D341Med (cell line): ENCODE data around the gene IFNLR1.
A peak's percentile ranks its signal among the peaks of the same experiment; 100 is the strongest.

Source experiments
- DNase-seq: peaks from one replicate; pipeline ENCODE4 v3.0.0; 2012; ENCODE audit warnings: low spot score

IFNLR1 gene

DNA sequence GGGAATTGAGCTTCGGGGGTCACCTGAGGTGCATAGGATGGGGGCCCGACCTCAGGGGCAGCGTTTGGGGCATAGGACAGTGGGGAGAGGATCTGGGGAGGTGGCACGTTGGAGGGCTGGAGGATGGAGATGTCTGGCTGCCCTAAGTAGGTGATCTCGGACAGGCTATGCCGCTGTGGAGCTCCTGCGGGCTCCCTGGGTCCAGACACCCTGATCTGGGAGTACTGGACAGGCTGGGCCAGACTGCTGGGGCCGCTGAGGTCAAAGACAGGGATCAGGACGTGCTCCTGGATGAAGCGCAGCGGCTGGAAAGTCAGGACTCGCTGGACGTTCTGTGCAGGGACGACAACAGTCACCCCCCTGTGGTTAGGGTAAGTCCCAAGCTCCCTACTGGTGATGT lies 65.7 kb downstream of the IFNLR1 start:
- DNase-seq: no peak

DNA sequence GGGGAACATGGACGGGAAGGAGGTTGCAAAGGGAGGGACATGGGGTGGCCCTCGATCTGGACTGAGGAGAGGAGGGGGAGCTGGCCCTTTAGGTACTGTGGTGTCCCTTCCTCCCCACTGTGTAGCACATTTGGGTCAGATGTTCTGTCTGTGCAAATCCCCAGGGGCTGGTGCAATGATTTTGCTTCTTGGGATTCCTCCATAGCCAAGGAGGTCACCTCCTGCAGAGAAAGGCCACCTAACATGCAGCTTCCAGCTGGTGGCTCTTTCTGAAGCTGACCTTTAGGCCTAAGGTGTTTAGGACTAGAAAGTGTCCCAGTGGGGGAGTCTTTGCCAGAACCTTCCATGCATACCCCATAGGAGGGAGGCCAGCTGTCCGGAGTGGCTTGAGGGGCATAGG lies 66.1 kb downstream of the IFNLR1 start:
- DNase-seq: no peak

DNA sequence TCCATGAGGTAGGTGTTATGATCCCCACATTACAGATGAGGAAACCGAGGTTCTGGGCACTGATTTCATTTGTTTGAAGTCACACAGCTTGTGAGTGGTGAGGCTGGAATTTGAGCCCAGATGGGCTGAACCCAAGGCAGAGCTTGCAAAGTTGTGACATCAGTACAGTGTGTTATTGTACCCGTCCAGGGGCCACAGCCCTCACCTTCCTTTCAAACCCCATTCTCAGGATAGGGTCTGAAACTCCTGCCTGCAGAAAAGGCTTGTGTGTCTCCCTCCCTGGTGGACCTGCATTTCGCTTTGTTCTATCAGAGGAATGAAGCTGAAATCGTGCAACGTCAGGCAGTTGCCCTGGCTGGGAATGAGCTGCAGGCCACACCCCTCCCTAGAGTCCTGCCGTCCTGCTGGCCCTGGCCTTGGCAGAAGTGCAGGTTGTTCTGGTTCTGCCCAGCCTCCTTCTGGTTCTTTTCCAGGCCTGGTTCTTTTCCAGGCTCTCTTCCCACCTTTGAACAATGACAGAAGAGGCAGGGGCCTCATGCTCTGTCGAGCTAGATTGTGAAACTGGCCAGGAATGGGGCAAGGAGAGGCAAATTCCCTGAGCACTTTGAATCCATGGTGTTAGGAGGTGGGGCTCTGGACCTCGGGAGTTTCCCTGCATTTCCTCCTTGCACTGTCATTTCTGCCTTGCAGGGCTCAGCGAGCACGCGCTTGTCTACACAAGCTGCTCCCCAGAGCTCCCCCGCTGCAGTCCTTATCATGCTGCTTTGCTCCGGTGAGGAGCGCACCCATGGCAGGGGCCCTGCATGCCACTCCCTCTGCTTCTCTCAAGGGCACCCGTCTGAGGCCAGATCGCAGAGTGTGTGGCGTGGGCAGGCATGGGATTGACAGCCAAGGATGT lies 67.0 kb downstream of the IFNLR1 start:
- no peak for DNase-seq

DNA sequence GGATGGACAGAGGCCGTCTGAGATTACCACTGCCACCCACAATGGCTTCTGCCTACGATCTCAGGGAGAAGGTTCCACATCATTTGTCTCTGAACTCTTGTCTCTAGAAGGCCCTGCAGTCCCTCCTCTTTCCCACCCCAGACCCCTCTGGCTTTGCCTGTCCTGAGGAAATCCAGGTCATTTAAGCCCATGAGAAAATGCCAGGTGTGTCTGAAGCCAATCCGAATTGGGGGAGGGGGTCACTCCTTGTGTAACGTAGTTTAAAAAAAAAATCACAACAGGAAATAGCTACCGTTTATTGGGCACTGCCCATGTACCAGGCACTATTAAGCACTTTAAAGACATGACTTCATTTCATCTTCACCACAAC lies 67.6 kb downstream of the IFNLR1 start:
- DNase-seq: no peak

DNA sequence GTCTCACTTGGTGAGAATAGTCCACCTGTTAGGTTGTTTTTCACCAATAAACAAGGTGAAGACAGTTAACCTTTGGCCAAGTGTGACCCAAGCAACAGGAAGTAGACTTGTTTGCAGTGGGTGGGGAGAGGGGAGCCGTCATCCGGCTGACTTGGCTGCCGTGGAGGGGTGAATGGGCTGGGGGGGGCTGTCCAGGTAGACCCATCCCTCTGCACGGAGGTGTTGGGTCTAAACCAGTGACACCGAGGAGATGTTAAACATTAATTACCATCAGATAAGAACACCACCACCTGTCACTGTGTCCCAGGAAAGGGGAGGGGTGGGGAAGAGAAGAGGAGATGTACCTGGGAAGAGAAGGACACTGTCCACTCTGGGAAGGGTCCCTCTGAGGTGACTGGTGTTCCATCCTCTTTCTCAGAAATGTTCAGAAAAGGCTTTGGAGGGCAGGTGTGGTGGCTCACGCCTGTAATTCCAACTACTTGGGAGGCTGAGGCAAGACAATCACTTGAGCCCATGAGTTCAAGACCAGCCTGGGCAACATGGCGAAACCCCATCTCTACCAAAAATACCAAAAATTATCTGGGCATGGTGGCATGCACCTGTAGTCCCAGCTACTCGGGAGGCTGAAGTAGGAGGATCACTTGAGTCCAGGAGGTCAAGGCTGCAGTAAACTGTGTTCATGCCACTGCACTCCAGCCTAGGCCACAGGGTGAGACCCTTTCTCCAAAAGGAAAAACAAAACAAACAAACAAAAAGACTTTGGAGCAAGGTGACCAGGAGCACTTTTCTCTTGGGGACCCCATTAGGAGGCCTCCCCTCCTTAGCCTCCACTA lies 68.5 kb downstream of the IFNLR1 start:
- DNase-seq: no peak

DNA sequence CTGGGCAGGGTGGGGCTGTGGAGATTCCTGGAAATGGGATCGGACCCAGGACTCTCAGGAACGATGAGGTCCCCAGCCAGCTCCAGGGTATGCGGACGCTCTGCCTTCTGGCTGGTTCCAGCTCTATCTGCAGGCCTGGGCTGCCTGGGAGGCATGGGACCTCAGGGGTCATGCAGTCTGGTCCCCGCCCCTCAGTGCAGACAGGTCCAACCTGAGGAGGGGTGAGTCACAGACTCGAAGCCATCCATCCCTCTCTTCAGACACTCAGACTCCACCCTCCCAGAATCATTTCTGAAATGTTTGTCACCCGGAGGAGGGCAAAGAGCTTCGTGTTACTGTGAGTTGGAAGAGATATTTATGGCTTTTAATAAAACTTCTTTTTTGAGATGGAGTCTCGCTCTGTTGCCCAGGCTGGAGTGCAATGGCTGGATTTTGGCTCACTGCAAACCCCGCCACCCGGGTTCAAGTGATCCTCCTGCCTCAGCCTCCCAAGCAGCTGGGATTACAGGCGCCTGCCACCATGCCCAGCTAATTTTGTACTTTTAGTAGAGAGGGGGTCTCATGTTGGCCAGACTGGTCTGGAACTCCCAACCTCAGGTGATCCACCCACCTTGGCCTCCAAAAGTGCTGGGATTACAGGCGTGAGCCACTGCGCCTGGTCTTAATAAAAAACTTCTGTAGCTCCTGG lies 69.2 kb downstream of the IFNLR1 start:
- DNase-seq: no peak

DNA sequence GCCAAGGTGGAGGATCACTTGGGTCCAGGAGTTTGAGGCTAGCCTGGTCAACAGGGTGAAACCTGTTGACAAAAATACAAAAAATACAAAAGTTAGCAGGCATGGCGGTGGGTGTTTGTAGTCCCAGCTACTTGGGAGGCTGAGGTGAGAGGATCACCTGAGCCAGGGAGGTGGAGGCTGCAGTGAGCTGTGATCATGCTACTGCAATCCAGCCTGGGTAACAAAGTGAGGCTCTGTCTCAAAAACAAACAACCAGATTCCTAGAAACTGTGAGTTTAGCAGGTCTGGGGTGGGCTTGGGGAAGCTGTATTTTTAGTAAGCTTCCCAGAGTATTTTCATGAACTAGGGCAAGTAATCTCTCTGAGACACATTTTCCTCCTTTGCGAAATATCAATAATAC lies 70.0 kb downstream of the IFNLR1 start:
- DNase-seq: no peak

DNA sequence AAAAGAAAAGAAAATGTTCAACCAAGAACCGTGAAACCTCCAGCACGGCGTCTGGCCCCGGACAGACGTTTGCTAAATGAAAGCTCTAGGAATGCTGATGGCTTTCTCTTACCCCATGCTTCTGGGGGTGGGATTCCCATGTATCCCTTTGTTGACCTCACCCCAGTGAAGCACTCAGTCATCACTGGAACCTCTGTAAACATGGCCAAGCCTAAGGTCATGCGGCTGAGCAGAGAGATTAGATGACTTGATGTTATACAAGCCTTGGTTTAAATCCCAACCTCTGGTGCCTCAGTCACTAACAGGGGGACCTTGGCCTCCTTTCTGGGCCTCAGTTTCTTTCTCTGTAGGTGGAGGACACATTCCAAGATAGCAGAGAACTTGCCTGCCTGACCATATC lies 72.3 kb downstream of the IFNLR1 start:
- DNase-seq: no peak

DNA sequence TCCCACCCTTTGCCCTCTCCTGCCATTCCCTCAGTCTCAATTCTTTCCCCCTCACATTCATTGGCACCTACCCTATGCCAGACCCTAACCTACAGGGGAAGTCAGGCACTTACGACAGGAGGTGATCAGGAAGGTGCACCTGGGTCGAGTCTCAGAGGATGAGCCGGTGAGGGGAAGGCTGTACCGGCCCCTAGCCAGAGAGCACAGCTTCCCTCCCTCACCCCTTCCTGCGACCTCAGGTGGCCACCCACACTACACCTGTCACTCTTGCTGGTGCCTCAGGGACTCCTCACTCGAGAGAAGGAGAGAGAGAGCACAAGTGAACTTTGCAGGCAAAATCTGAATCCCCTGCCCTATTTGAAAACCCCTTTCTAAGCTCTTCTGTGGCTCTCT lies 73.5 kb downstream of the IFNLR1 start:
- no peak for DNase-seq

DNA sequence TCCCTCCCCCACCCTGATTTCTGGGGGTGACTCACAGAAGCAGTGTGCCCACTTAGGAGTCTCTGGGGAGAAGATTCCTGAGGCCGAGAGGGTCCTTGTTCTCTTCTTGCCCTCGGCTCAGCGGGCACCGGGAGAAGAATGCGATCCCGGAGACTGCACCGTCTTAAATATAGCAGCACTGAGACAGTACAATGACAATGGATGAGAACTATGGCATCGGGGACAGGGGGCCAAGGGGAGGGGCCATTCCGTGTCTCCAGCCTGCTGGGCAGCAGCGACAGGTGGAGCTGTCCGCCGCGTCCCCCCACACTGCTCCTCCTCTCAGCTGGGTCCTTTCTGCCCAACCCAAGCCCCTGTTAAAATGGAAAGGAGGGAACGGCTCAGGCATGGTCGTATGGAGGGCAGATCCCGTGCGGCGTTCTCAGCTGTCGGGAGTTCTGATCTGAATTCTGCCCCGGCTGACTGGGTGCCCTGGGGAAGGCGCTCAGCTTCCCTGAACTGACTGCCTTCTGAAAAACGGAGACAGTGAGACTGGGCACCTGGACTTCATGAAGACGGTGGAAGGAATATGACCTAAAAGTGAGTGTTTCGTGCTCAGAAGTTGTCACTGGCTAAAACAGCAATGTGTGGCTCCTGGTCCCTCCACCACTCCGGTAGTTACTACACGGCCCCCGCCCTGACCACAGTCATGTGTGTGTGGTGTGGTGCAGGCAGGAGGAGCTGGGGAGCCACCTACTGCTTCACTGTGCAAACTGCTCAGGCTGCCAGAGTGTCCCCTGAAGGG lies 74.9 kb downstream of the IFNLR1 start, which contains the start of gene MYOM3:
Gene MYOM3 (minus strand): TSS at position 140 of the 784 bp plus-strand sequence. CDS start 3,499 bp downstream, outside the sequence.
- peak; percentile 53 for DNase-seq

DNA sequence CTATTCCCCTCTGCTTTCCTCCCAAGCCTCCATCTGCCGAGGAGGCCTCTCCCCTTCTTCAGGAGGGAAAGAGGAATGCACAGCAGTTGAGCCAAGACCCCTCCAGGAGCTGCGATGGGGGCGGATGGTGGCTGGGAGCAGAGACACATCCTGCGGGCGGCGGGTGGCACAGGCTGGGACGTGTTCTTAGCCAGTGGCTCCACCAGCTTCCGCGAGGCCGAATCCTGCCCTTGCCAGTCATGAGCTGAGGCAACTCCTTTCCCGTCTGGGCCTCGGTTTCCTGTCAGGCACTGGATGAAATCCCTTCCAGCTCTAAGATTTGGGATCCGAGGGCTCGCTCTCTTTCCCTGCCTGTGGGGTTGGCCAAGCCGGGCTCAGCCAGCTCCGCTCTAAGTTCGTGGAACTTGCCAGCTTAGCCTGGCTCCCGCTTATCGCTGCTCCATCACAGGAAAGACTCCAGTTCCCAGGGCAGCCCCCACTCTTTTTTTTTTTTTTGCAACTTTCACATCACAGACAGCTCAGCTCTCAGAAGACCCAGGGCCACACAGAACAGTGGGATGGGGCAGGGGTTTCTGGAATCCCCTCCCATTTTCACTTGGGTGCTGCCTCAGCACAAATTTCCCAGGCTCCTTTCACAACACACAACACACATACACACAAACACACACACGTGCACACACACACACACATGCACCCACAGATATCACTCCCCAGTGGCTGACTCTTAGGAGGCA lies 75.7 kb downstream of the IFNLR1 start:
- no peak for DNase-seq

DNA sequence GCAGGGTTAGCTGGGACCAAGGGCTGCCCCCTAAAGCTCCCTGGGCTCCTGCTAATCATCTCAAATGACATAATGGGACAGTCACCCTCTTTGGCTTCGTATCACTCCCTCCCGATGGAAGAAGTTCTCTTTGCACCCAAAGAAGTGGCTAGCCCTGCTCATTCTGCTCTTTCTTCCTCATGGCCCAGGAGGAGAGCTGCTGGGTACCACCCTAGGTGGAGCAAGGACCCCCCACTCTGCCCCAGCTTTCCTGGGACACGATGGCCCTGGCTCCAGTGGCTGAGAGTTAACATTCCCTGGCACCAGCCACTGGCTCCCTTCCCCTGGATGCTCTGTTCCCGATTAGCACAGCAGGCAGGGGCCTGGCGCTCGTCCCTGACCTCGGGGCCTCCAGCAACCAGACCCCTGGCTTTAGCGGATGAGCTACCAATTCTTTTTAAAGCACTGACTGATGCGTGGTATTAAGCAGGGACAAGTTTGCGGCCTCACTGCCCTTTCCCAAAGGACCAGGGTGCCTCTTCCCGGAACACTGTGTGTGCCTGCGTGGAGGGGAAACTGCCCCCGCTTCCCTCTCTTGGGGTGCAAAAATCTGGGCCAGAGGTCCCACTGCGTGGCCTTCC lies 76.3 kb downstream of the IFNLR1 start:
- no peak for DNase-seq

DNA sequence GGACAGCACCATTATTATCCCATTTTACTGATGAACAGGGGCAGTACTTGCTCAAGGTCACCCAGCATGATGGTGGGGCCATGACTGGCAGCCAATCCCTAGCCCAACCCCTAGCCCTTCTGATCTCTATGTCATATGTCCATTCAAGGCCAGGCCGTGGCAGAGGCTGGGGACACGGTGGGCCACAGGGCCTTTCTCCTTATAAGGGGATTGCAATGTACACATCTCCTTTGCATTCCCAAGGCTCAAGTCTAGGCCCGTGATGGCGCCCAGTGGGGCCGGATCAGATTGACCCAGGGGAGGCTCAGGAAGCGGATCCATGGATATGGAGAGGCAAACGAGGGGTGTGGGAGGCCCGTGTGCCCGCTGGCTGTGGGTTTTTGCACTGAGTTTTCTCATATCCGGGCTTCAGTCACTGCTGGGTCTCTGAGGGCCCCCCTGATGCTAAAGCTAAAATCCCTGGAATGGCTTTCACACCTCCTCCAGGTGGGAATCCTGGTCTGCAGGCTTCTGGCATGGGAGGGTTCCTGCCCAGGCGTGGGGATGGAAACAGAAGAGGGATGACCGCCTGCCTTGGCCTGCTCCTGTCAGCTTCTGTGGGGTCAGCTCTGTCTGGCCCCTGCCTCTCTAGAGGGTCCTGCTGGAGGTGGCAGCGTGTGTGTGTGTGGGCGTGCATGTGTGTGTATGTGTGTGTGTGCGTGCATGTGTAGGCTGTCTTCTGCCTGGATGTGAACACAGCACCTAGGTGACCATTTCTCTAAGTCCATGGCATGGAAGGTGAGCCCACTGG lies 77.2 kb downstream of the IFNLR1 start:
- no peak for DNase-seq

DNA sequence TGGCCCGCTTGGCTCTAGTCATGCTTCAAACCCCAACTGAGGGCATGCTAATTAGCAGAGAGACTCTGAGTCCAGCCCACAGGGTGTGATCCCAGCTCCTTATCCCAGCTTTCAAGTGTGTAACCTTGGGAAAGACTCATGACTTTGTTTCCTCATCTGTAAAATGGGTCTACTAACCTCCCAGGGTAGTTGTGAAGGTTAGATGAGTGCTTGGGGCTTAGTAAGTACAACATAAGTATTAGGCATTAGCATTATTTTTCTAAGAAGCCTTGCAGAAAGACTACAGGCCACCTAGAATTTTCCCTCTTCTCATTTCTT lies 78.0 kb downstream of the IFNLR1 start:
- DNase-seq: no peak

DNA sequence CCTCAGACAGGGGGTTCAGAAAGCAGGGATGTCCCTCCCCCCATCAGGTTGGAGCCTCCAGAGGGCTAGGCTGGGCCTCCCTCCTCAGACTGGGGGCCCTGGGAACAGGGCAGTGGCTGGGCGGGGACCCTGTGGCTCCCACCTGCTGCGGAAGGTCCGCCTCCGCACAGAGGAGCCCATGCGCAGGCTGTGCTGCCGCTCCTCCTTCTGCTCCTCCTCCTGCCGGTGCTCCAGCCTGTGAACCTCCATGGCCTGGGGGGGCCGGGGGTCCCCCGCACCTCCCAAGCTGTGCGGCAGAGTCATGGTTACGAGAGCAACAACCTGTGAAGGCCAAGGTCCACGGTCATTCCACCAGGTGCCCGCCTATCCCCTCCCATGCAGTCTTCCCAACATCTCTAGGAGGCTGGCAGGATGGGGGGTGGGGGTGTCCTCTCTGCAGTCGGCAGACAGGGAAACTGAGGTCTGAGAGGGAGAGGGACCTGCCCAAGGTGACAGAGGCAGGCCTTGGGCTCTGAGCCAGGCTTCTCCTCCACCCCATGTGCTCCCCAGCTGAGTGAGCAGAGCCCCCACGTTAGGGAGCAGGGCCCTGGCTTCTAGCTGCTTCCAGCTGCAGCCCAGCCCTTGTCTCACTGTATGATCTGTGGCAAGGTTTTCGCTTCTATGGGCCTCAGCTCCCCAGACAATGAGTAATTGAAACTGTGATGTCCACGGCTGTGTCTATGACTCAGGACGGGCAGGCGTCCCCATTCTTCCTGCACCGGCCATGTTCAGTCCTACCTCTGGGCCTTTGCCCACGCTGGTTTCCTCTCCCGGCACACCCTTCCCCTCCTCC lies 78.5 kb downstream of the IFNLR1 start:
- no peak for DNase-seq

DNA sequence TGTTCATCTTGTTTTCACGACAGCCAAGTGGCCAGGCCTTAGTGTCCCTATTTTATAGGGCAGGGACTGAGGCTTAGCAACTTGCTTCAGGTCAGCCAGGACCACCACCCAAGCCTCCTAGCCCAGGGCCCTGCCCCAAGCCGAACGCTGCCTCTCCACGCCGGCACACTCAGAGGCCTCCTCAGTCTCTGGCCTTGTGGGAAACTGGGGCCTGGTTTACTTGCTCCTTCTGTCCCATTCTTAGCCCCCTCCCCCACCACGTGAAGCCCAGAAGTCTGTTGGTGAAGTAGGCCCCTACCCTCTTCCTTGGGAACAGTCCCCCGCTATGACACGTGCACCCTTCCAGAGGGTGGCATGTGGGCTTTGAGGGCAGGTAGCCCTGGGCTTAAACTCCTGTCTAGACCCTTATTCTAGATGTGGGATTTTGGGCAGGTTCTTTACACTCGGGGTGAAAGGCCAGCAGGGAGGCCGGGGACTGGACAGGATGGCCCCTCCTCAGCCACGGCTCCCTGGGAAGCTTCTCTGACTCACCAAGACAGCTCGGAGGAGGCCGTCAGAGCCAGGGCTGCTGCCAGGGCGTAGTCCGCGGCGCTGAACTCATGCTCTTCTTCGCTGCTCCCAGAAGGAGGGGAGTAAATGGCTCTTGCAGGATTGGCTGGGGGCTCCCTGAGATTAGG lies 79.5 kb downstream of the IFNLR1 start:
- DNase-seq: no peak

DNA sequence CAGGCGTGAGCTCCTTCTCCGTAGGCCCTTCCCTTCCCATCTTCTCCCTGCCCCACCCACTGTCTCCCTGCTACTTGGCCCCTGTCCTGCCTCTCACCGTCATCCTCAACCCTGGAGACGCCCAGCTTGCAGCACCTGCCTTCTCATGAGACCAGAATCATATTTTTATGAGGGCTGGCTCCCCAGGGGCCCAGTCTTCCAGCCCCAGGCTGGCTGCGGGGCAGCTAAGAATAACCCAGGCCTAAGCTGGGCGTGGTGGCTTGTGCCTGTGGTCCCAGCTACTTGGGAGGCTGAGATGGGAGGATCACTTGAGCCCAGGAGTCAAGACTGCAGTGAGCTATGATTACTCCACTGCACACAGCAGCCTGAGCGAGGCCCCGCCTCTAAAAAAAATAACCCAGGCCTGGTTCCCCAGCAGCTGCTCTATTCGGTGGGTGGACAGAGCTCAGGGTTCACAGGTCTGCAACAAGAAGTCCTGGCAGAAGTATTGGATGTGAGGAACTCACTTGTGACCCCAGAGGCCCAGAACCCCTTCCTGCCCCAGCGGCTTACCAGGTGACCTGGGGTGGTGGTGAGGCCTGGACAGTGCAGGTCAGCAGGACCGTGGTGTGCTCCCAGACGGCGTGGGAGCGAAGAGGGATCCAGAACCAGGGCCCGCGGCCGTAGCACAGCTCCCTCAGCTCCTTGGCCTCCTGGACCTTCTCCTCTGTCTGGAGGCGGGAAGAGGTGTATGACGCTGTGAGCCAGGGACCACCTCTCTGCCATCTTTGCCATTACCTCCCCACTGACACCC lies 81.5 kb downstream of the IFNLR1 start:
- no peak for DNase-seq

DNA sequence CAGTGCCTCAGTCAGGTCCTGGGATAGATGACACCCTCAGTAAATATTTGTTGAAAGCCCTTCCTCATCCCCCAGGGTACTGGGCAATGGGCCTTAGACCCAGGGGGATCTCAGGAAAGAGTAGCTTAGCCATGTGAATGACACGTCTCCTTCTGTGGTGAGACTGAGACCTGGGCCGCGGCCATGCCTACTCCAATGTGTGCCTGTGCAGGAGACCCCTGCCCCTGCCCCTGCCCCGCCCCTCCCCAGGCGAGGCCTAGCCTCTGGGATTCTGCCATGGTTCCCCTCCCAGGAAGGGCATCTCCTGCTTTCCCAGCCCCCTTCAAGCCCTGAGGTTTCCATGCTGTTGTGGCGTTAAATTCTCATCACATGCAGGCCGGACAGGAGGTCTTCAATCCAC lies 82.2 kb downstream of the IFNLR1 start:
- DNase-seq: no peak
